Glomerular visceral epithelial cell (primary cell): ENCODE results near the gene B4GALNT2.

Experiments used
- DNase-seq: peaks from one replicate; pipeline ENCODE4 v3.0.0-alpha.2; 2016; ENCODE audit errors: extremely low spot score

Gene B4GALNT2

GRCh38 chr17:49210158-49211029 is 77.8 kb downstream of the B4GALNT2 start, which contains the start of the genes ABI3 and GNGT2:
TSS of gene ABI3 (plus strand) at chr17:49210707. CDS start at chr17:49210725, 18 bp downstream.
TSS of gene GNGT2 (minus strand) at chr17:49210574. CDS start at chr17:49207422, 3,152 bp downstream.
- DNase-seq: no peak

GRCh38 chr17:49213399-49213798 is 80.8 kb downstream of the B4GALNT2 start:
- no peak for DNase-seq

- no peak for DNase-seq
Measured at GRCh38 chr17:49213847-49214246, 81.3 kb downstream of the B4GALNT2 start.

- no peak for DNase-seq
Measured at GRCh38 chr17:49214676-49215360, 82.2 kb downstream of the B4GALNT2 start.

DNA sequence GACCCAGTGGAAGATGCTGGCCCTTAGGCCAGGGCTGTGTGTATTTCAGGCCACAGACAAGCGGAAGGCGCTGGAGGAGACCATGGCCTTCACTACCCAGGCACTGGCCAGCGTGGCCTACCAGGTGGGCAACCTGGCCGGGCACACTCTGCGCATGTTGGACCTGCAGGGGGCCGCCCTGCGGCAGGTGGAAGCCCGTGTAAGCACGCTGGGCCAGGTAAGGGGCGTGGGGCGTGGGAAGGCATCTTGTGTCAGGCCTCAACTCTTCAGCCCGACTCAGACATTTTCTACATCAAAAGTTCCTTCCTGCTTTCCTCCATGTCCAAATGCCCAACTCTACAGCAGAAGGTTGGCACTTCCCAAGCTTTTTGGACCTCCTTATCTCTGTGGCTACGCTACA is 83.9 kb downstream of the B4GALNT2 start:
- no peak for DNase-seq

DNA sequence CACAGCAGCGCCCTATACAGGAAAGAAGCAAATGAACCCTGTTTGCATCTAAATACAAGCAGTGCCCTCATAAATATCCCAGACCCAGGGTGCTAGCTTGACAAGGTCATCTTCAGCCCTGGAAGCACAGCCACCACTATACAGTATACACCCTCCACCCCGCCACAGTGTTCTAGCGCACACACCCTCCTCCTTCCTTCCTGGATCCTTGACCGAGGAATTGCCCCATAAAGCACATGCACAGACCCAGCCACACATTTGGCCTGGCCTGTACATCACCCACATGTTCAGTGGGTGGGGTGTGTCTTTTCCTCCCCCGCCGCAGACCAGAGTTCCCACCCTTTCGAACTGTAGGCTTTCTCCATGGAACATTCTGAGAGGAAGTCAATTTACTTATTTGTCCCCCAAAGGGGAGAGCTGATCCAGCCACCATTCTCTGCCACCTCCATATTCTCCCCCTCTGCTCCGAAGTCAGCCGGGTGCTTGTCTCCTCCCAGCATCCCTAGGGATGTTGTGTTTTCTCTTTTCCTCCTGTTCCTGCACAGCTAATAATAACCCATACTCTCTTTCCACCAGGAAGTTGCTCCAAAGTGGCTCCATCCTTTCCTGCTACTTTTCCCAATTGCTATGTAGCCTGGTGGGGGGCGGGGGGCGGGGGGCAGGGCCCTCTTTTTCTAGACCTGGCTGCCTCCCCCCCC is 84.5 kb downstream of the B4GALNT2 start:
- DNase-seq: no peak

DNA sequence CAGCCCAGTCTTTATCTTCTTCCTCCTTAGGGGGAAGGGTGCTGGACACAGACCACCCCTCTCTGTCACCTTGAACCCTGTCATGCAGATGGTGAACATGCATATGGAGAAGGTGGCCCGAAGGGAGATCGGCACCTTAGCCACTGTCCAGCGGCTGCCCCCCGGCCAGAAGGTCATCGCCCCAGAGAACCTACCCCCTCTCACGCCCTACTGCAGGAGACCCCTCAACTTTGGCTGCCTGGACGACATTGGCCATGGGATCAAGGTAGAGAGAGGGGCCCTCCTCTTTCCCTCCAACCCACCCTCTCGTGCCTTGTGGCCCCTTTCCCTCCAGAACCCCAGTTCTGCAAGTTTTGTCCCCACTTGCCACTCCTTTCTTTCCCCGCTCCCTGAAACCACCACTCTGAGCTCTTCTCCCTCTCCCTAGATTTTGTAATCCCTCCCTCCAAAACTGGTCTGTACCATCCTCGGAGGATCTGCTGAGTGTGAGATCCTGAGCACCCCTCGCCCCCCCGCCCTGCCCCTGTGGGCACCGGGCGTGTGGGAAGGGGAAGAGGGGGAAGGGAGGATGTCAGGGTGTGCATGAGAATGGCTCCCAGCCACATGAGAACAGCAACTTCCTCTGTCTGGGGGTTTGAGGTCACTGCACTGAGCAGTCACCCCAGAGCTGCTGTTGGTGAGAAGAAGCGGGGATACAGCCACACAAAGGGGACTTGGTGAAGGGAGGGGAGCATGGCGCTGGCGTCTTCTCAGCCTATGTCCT is 85.3 kb downstream of the B4GALNT2 start:
- no peak for DNase-seq

- no peak for DNase-seq
Measured at GRCh38 chr17:49218941-49219913, 86.7 kb downstream of the B4GALNT2 start.

DNA sequence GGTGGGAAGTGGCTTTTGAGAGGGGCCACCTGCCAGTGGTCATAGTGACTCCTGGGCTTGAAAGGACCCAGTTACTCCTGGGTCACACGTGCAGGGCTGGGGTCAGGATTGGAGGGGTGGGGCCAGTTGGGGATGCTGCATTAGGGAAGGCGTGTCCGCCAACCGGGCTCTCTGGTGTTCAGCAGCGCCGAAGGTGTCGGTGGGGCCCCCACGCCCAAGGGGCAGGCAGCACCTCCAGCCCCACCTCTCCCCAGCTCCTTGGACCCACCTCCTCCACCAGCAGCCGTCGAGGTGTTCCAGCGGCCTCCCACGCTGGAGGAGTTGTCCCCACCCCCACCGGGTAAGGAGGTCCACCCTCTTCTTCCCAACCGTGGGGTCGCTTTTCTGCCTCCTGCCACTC is 87.4 kb downstream of the B4GALNT2 start:
- no peak for DNase-seq

DNA sequence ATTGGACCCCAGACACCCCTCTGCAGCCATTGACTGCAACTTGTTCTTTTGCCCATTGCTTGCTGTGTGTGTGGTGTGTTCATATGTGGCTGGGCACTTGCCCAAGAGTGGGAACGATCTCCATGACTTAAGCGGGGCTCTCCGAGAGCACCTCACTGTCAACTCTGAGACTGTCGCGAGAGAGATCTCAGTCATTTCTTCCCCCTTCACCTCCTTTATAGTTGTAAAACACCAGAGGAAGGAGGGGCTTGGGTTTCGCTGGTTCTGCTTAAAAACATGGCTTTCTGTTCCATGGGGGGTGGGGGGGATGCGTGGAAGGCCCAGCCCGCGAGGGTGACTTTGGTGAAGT is 90.6 kb downstream of the B4GALNT2 start:
- DNase-seq: no peak

- peak; percentile 34 for DNase-seq
Measured at GRCh38 chr17:49223517-49224197, 91.1 kb downstream of the B4GALNT2 start.

DNA sequence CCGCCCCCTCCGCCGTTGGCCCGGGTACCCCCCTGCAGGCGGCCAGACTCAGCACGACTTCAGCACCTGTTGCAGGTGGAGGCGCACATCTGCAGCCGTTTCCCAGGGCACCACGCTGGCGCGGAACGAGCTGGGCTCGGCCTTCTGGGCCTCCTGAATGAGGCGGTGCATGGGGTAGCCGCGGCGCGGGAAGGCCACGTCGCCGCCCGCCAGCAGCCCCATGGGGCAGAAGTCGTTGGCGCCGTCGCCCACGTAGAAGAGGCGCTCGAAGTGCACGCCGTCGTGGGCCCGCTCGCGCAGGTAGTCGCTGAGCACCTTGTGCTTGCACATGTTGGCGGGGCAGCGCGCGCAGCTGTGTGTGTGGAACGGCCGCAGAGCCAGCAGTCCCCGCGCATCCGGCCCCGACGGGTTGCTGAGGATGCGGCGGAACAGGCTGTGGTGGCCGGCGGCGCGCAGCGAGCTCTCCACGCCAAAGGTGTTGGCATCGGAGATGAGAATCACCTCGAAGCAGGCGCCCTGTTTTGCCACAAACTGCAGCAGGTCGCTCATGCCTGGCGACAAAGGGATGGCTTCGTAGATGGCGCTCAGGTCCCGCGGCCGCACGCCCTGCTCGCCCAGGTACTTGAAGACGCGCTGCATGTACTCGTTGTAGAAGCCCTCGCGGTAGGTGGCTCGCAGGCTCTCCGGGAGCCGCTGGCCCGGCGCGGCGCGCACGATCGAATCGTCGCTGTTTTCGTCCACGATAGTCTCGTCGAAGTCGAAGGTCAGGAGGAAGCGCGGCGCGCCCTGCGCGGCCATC is 91.8 kb downstream of the B4GALNT2 start:
- no peak for DNase-seq

DNA sequence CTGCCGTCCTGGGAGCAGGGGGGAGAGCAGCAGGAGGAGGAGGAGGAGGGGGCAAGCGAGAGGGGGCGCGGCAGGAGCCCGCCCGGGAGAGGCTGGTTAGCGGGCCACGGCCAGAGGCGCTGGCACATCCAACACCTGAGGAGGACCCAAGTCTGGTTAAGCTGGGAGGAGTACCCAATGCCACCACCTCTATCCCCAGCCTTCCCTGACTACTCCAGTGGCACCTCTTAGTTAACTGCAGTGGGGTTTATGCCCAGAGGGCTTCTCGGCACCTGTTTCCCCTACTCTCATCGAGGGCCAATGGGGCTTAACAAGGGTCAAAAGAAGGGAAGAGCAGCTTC is 92.4 kb downstream of the B4GALNT2 start:
- DNase-seq: no peak

DNA sequence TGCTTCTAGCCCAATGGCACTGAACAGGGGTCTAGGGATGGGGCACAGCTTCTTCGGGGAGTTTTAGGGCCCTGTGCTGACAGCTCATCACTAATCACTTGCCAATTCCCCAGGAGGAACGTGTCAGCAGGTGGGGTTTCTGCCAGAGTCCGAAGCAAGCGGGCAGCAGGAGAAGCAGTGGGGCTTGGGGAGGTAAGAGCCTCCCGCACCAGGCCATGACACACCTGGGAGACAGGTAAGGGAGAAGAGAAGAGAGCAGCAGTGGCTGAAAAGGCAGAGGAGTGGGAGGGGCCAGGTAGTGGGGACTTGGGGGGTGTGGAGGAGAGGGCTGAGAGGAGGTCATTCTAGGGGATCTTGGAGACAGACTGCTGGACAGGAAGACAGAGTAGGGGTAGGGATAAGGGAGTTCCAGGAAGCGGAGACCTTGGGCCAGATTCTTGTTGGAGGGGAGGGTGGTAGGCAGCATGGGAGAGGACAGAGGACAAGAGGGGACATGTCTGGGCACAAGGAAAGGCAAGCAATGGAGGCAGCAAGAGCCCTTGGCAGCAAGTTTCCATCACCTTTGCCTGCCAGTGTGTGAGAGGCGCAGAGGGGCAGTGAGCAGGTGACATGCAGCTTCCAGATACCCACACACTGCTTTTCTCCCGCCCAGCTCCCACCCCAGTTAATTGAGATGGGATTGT is 93.1 kb downstream of the B4GALNT2 start:
- no peak for DNase-seq
